Upper lobe of left lung (tissue), 4 donors: ENCODE measurements around the gene SMDT1.

Experiments
- EP300 ChIP-seq, 4 donors: sonication (generic); formaldehyde crosslinking; IDR thresholded peaks; one replicate each; pipeline ENCODE4 v1.5.1; 2017; ENCODE audit warnings: antibody characterized with exemption in 4 of 4, control low read depth in 2 of 4
- POLR2A ChIP-seq, 4 donors: fragments of 450-650 bp; IDR thresholded peaks; one replicate each; pipeline ENCODE4 v1.5.1; 2016 to 2017; ENCODE audit warnings: antibody characterized with exemption in 4 of 4, mild to moderate bottlenecking in 2 of 4
- POLR2AphosphoS5 ChIP-seq, 2 donors: sonication (generic); formaldehyde crosslinking; IDR thresholded peaks; one replicate each; pipeline ENCODE4 v1.5.1; 2017; ENCODE audit warnings: antibody characterized with exemption in 2 of 2
- TF ChIP-seq, protein P1 (sequence below), 6 experiments: fragments of 450-650 bp in 4 of 6; fragments of 200-600 bp in 2 of 6; sonication (generic) in 2 of 6; IDR thresholded peaks; one replicate each; pipeline ENCODE4 v1.5.1; 2016 to 2019; ENCODE audit warnings: antibody characterized with exemption in 6 of 6

DNA sequence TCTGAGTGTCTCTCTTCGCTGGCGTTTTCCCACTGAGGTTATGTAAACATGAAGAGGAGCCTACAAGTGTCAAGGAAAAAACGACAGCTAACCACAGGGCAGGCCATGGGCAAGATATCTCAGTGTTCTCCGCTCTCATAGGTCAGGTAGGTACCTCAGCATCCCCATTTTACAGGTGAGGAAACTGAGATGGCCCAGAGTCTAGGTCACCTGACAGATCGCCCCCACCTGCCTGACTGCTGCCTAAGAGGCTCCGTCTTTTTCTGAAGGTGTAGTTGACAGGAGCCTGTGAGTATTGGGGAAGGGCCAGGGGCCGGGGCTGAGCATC is 11.9 kb downstream of the SMDT1 start:
- TF ChIP-seq, protein P1, sequence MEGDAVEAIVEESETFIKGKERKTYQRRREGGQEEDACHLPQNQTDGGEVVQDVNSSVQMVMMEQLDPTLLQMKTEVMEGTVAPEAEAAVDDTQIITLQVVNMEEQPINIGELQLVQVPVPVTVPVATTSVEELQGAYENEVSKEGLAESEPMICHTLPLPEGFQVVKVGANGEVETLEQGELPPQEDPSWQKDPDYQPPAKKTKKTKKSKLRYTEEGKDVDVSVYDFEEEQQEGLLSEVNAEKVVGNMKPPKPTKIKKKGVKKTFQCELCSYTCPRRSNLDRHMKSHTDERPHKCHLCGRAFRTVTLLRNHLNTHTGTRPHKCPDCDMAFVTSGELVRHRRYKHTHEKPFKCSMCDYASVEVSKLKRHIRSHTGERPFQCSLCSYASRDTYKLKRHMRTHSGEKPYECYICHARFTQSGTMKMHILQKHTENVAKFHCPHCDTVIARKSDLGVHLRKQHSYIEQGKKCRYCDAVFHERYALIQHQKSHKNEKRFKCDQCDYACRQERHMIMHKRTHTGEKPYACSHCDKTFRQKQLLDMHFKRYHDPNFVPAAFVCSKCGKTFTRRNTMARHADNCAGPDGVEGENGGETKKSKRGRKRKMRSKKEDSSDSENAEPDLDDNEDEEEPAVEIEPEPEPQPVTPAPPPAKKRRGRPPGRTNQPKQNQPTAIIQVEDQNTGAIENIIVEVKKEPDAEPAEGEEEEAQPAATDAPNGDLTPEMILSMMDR (IDR thresholded peaks at IDR 0.05) = no peak
- TF ChIP-seq EP300 (IDR thresholded peaks at IDR 0.05) (no peak), POLR2AphosphoS5 (IDR thresholded peaks at IDR 0.05) (no peak), POLR2A (IDR thresholded peaks at IDR 0.05) (no peak)
